HG02885 (cell line): Measurements from ENCODE around the gene RCC1.
"Not testable (repeated sequence)": the region's sequence is repeated elsewhere in the genome, so short reads cannot be mapped to it uniquely, and the experiment has no call there.

Source experiments
- ATAC-seq: cut with Tn5 transposase; IDR thresholded peaks from one replicate; pipeline ENCODE4 v1.9.1; 2021; ENCODE audit warnings: mild to moderate bottlenecking; ENCODE audit not compliant: unreplicated experiment, poor library complexity

Gene RCC1

DNA sequence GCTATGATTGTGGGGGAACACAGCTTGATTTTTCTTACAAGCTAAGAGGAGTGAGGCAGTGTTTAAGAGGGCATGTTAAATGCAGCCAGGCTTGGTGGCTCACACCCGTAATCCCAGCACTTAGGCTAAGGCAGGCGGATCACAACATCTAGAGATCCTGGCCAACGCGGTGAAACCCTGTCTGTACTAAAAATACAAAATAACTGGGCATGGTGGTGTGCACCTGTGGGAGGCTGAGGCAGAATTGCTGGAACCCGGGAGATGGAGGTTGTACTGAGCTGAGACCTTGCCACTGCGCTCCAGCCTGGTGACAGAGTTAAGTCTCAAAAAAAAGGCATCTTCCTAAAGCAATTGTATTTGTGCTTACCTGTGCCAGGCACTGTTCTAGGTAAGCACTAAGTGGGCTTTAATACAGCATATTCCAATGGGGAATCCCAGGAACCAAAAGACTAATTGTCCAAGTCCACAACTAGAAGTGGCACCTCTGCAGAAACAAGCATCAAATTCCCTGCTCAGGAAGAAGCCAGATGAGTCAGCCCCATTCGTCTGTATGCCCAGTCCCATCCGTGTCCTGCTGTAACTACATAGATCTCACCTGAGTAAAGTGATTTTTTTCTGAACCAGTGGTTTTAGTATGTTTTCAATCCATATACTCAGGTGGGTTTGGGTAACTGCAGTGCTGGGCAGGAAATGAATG is 4.6 kb downstream of the RCC1 start:
- no peak for ATAC-seq

- ATAC-seq = no peak
Observed at GRCh38 chr1:28510970-28511440, 5.2 kb downstream of the RCC1 start.

GRCh38 chr1:28512058-28512611 is 6.3 kb downstream of the RCC1 start:
- no peak for ATAC-seq

DNA sequence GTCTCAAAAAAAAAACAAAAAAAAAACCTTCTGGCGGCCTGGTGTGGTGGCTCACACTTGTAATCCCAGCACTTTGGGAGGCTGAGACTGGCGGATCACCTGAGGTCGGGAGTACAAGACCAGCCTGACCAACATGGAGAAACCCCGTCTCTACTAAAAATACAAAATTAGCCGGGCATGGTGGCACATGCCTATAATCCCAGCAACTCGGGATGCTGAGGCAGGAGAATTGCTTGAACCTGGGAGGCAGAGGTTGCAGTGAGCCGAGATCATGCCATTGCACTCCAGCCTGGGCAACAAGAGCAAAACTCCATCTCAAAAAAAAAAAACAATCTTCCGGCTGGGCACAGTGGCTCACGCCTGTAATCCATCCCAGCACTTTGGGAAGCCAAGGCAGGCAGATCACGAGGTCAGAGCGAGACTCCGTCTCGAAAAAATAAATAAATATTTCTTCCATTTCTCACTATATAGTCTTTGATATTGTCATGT is 8.6 kb downstream of the RCC1 start:
- not testable (repeated sequence) for ATAC-seq

GRCh38 chr1:28516518-28516956 is 10.7 kb downstream of the RCC1 start:
- ATAC-seq = no peak

GRCh38 chr1:28517649-28517999 is 11.8 kb downstream of the RCC1 start:
- no peak for ATAC-seq

DNA sequence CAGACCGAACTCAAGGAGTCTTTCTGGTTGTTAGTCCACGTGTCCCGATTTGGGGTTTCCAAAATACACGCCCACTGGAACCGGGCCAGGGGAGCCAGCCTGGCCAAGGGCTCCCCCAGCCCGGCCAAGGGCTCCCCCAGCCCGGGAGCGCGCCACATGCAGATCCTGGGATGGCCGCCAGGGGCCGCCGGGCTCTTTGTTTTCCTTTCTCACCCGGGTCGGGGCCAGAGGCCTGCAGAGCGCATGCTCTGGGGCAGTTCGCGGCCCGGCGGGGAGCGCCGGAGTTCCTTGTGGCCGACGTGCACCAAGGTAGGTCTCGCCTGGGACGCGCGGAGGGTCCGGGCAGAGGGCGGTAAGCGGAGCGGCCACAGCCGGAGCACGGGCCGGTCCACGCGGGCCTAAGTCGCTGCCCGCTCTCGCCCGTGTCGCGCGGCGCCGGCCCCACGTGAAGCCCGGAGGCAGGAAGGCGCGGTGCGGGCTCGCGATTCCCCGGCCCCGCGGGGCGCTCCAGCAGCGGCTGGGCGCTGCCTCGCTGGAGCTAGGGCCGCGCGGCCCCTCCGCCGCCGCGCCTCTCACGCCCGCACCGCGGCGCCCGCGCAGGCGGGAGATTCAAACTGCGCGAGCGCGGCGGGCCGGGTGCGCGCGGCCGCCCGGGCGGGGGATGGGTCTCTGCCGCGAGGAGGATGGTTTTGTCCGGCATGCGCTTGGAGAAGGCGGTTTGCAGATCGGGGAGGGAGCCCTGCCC is 12.3 kb downstream of the RCC1 start:
- ATAC-seq = peak; percentile 85

- peak; percentile 7 for ATAC-seq
Observed at GRCh38 chr1:28518745-28519341, 13.0 kb downstream of the RCC1 start.

DNA sequence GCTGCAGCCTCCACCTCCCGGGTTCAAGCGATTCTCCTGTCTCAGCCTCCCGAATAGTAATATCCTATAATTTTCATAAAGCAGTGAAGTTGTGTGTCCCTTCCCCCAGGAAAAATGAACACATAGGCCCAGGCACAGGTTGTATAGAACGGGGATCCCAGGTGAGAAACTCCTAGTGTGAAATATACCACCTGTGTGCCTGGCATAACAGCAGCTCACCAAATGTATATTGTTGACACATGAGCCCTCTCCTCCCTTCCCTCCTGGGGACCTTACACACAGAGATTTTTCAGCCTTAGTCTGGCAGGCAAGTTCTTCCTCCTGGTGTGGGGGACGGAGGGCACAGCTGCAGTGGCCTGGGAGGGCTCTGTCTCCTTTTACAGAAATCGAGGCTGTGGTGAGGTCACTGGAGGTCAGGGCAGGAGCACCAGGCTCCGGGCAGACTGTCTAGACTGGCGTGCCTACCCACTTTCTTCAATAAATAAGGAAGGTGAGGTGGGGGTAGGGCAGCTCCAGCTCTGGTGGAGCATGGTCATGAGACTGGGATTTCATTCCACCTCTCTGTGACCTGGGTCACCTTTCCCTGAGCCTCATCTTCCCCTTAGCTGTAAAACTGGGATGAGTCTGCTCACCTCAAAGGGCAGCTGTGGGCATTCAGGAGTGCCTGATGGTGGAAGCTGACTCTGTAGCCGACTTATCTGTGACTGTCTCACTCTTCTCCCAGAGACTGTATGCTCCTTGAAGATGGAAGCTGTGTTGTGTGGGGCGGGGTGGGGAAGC is 14.3 kb downstream of the RCC1 start:
- no peak for ATAC-seq

DNA sequence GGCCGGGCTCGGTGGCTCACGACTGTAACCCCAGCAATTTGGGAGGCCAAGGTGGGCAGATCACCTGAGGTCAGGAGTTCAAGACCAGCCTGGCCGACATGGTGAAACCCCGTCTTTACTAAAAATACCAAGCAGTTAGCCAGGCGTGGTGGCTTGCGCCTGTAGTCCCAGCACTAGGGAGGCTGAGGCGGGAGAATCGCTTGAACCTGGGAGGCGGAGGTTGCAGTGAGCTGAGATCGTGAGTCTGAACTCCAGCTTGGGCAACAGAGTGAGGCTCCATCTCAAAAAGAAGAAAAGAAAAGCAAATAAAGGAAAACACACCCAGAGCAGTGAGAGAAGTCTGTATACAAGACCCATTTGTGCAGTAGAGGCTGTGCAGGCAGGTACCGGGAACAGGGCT is 15.0 kb downstream of the RCC1 start:
- not testable (repeated sequence) for ATAC-seq

DNA sequence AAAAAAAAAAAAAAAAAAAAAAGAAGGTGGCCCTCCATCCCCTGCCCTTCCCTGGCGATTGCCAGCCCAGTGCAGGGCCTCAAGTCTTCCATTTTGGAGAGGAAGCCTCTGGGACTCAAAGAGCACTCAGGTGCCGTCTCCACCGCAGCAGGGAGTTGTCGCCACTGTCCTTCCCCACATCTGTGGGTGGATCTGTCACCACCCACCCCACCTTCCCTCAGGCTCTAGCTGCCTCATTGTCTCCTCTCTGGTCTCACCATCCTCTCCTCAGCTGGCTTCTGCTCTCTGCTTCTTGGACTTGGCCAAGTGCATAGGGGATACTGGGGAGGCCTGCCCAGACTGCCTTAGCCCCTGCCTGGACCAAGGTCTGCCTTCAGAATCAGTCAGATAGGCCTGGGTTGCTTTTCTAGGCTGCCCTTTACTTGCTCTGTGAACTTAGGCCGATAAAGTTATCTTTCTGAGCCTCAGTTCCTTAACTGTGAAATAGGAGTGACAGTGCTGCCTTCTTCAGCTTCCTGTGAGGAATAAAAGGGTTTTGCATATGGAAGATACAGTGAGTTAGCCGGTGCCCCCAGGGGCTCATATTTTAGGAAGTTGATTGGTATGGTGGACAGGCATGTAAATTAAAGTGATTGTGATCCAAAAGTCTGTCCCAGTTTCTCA is 15.8 kb downstream of the RCC1 start:
- no peak for ATAC-seq

DNA sequence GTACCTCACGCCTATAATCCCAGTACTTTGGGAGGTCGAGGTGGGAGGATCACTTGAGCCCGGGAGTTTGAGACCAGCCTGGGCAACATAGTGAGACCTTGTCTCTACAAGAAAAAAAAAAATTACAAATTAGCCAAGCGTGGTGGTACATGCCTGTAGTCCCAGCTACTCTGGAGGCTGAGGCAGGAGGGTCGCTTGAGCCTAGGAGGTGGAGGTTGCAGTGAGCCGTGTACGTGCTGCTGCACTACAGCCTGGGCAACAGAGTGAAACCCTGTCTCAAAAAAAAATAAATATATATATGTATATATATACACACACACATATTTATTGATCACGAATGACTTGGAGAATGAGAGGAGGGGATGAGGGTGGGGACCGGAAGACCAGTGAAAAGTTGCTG is 16.7 kb downstream of the RCC1 start:
- ATAC-seq = not testable (repeated sequence)

DNA sequence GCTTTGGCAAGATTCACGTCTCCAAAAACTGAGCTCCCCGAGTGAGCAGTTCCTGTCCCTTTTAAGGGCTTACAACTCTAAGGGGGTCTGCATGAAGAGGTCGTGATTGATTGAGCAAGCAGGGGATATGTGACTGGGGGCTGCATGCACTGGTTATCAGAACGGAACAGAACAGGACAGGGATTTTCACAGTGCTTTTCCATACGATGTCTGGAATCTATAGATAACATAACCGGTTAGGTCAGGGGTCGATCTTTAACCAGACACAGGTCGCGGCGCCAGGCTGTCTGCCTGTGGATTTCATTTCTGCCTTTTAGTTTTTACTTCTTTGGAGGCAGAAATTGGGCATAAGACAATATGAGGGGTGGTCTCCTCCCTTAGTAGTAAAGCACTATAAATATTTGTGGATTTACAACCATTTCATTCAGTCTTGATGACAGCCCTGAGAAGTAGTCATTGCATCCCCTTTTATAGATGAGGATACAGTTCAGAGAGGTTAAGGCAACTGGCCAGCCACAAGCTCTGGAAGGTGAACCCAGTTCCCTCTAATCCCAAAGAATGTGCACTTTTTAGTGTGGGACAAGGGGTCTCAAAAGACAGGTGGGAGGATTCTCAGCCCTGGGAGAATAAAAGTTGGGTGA is 19.3 kb downstream of the RCC1 start:
- not testable (repeated sequence) for ATAC-seq

GRCh38 chr1:28526886-28527285 is 21.0 kb downstream of the RCC1 start:
- no peak for ATAC-seq

GRCh38 chr1:28530456-28530855 is 24.6 kb downstream of the RCC1 start:
- no peak for ATAC-seq

DNA sequence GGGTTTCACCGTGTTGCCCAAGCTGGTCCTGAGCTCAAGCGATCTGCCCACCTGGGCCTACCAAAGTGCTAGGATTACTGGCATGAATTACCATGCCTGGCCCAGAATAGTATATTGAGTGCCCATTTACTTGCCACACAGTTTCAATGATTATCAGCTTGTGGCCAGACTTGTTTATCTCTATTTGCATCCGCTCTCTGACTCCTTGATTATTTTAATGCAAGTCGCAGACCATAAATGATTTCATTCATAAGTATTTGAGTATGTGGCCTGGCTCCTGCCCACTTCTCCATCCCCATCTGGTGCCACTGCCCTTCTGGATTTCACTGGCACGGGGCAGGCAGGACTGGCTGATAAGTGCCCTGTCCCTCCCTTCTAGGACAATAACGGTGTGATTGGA is 28.8 kb downstream of the RCC1 start:
- ATAC-seq = no peak

GRCh38 chr1:28535180-28535579 is 29.3 kb downstream of the RCC1 start:
- no peak for ATAC-seq

- ATAC-seq = no peak
Observed at GRCh38 chr1:28537457-28538199, 31.8 kb downstream of the RCC1 start.

DNA sequence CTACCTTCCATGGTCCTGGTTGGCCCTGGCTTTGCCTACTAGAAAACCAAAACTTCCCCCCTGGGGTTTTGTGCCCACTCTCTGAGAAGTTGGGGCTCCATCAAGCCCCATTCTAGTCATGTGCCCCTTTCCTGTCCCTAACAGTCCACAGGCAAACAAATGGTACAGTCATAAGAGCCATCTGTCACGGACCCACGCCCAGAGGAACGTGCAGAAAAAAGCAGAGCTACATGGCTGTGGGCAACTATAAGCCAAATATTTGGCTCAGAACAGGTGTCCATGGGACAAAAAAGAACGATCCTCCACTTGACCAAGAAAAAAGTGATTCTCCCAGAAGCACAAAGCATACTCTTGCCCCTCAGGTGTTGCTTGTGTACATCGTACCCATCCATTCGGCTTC is 32.4 kb downstream of the RCC1 start:
- no peak for ATAC-seq
